Measurements from ENCODE around the gene MYOM1.

The MYOM1 gene

DNA sequence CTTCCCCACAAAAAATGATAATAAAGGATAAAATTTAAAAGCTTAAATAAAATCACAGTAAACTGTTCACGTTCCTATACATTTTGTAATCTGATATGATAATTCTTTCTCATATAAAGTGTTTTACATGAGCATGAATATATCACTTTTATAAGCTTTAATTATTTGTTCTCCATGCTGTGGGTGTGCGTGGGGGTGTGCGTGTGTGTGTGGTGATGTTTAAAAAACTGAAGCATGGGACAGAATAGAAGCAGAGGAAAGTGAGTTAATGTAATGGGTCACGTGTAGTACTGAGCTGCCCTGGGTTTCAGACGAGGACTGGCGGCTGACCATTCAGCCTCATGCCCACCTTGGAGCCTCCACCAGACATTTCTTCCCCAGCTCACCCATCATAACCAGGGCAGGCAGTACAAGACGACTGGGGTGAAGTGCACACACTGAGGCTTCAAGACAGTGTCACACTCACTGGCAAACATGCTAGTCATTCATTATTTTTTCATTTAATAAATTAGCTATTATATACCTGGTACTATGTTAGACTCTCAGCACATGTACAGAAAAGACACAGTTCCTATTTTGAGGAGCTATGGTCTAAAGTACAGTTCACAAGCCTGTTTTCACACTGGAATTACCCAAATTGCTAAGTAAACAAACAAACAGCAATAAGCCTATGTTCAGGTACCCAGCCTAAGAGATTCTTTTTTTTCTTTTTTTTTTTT is 109.6 kb downstream of the MYOM1 start:
- TF ChIP-seq CTCF (conservative IDR thresholded peaks at IDR 0.05; ENCODE audit: low read depth), result no peak
- CTCF ChIA-PET, result interaction anchor here (0.7 kb wide), 1 partner anchor 18 kb away, joined by 5 read pairs; no protein-coding TSS in a partner anchor
- no peak for DNase-seq (ENCODE audit: low spot score)
- POLR2A ChIA-PET (ENCODE audit: low non-redundant PET), result no interaction called here
- no peak overlapping the region for H3K27ac ChIP-seq

- ChIA-PET POLR2A (ENCODE audit: low non-redundant PET) (no interaction called here), CTCF (interaction anchor here (0.6 to 0.8 kb wide), 2 partner anchors 348 to 554 kb away, joined by 4 to 5 read pairs; no protein-coding TSS in a partner anchor)
- no peak for TF ChIP-seq CTCF (conservative IDR thresholded peaks at IDR 0.05; ENCODE audit: low read depth)
- no peak overlapping the region for H3K27ac ChIP-seq
- DNase-seq (ENCODE audit: low spot score), result no peak
Observed at GRCh38 chr18:3107740-3108151, 112.0 kb downstream of the MYOM1 start.

- no peak for TF ChIP-seq CTCF (conservative IDR thresholded peaks at IDR 0.05; ENCODE audit: low read depth)
- peak; percentile 71 for DNase-seq (ENCODE audit: low spot score)
- POLR2A ChIA-PET (ENCODE audit: low non-redundant PET), result interaction anchor here (0.7 kb wide), 1 partner anchor 142 kb away, joined by 3 read pairs; no protein-coding TSS in a partner anchor
- no peak overlapping the region for H3K27ac ChIP-seq
- CTCF ChIA-PET, result interaction anchor here (1.4 kb wide), 1 partner anchor 24 kb away, joined by 3 read pairs; no protein-coding TSS in a partner anchor
Observed at GRCh38 chr18:3104190-3105054, 115.3 kb downstream of the MYOM1 start.

- DNase-seq (ENCODE audit: low spot score), result no peak
- POLR2A ChIA-PET (ENCODE audit: low non-redundant PET), result no interaction called here
- H3K27ac ChIP-seq, result no peak overlapping the region
- CTCF ChIA-PET, result no interaction called here
- no peak for TF ChIP-seq CTCF (conservative IDR thresholded peaks at IDR 0.05; ENCODE audit: low read depth)
Observed at GRCh38 chr18:3103576-3103975, 116.2 kb downstream of the MYOM1 start.

DNA sequence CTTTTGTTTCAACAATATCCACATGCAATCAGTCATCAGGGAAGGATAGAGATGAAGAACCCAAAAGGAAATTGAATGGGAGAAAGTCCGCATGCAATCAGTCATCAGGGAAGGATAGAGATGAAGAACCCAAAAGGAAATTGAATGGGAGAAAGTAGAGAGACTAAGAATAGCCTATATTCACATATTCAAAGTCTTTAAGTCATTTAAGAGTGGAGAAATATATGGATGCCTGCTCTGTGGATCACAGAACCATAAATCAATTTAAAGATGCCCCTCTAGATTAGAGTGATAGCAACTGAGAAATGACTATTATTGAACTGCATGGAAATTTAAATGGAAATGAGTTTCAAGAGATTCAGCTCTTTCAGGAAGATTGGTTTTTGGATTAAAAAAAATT is 116.8 kb downstream of the MYOM1 start:
- no peak for DNase-seq (ENCODE audit: low spot score)
- CTCF ChIA-PET, result no interaction called here
- POLR2A ChIA-PET (ENCODE audit: low non-redundant PET), result no interaction called here
- H3K27ac ChIP-seq, result no peak overlapping the region
- TF ChIP-seq CTCF (conservative IDR thresholded peaks at IDR 0.05; ENCODE audit: low read depth), result no peak

DNA sequence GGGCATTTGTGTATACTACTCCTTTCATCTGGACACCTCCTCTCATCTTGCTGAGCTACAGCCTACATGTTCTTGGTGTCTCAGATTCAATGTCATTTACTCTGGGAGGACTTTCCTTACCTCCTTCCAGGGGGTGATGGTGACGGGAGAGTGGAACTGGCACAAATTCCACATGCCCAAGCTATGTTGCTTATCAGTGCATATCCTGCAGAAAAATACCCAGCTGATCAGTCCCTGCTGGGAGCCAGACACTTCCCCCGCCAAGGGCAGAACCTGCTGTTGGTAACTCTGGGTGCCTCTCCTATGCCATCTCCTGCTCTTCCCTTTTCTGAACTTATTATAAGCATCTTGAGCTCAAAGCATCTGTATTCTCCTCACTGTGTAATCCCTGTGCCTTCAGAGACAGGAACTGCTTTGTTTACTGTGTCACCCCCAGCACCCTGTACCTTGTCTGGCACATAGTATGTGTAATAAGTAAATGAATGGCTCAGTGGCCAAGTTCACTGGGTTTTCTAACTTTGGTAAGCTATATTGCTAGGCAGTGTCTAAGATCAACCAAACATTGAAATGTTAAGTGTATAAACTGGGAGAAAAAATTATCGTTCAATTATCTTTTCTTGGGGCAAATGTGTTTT is 119.2 kb downstream of the MYOM1 start:
- ChIA-PET POLR2A (ENCODE audit: low non-redundant PET) (no interaction called here), CTCF (no interaction called here)
- DNase-seq (ENCODE audit: low spot score), result no peak
- no peak overlapping the region for H3K27ac ChIP-seq
- TF ChIP-seq CTCF (conservative IDR thresholded peaks at IDR 0.05; ENCODE audit: low read depth), result no peak

Data from RWPE1 (cell line).